ENCODE results near the gene ARF4. TPM values are rescaled to one million over a fixed set of nuclear protein-coding genes. Genes with fewer than 3 reads are reported as not detected.

ARF4 gene
- total and polyA plus RNA-seq, 7 donors = 37.7 to 127 (median 54.3) TPM

DNA sequence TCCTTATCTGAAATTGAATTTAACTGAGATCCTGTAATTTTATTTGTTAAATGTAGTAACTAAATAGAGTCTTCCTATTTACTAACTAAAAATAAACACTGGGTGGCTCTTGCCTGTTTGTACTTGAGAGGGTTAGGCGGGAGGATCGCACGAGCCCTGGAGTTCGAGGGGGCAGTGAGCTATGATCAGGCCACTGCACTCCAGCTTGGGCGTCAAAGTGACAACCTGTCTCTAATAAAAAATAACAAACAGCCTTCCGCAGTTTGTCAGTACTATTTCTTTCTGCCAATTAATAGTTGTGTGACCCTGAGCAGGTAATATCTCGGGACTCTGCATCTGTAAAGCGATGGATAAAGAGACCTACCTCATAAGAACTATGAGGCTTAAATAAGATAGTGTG, 41.8 kb downstream of the ARF4 start:
- DNase-seq (no peak), ATAC-seq (peak in 3 of 4 donors; percentile 25 to 45 (median 32))
- H3K4me3 ChIP-seq = peak overlapping the region; percentile 97
- H3K9me3 ChIP-seq = no peaks in the 10 kb centered on the region
- H3K27me3 ChIP-seq (ENCODE audit: insufficient read depth in 3 of 3, low read length in 2 of 3) = no peaks in the 10 kb centered on the region
- H3K4me1 ChIP-seq = peaks cover 32% of the 10 kb centered on the region
- peak overlapping the region; percentile 96 for H3K27ac ChIP-seq
- TF ChIP-seq, protein P1, sequence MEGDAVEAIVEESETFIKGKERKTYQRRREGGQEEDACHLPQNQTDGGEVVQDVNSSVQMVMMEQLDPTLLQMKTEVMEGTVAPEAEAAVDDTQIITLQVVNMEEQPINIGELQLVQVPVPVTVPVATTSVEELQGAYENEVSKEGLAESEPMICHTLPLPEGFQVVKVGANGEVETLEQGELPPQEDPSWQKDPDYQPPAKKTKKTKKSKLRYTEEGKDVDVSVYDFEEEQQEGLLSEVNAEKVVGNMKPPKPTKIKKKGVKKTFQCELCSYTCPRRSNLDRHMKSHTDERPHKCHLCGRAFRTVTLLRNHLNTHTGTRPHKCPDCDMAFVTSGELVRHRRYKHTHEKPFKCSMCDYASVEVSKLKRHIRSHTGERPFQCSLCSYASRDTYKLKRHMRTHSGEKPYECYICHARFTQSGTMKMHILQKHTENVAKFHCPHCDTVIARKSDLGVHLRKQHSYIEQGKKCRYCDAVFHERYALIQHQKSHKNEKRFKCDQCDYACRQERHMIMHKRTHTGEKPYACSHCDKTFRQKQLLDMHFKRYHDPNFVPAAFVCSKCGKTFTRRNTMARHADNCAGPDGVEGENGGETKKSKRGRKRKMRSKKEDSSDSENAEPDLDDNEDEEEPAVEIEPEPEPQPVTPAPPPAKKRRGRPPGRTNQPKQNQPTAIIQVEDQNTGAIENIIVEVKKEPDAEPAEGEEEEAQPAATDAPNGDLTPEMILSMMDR (IDR thresholded peaks at IDR 0.05) = no peak
- peaks cover 0 to 21% of the 10 kb centered on the region in 2 donors for H3K36me3 ChIP-seq (ENCODE audit: insufficient read depth in 1 of 2, low read depth in 1 of 2)
- WGBS, 3 donors = 22 to 24% (median 24%) methylated on average over 8 of the region's 8 CpGs
- intact Hi-C loops (cut with DNase I) = loop anchor here in 1 of 2 donors (5.0 kb wide), 1 partner anchor 42 kb away; the partner anchor contains the start of gene ARF4

DNA sequence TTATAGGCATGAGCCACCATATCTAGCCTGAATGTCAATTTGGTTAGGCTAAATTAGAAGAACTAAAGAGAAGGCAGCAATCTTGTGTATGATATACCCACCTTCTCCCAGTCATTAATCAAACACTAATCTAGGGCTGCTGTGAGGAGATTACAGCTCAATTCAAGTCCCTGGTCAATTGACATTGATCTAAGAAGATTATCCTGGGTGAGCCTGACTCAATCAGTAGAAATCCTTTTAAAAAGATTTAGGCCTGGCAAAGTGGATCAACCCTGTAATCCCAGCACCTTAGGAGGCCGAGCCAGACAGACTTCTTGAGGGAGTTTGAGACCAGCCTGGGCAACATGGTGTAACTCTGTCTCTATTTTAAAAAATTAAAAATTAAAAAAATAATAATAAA, 50.5 kb downstream of the ARF4 start:
- Histone ChIP-seq H3K27ac (no peak overlapping the region), H3K4me3 (no peak overlapping the region), H3K36me3 (ENCODE audit: insufficient read depth in 1 of 2, low read depth in 1 of 2) (no peaks in the 10 kb centered on the region), H3K4me1 (no peaks in the 10 kb centered on the region), H3K9me3 (no peaks in the 10 kb centered on the region), H3K27me3 (ENCODE audit: insufficient read depth in 3 of 3, low read length in 2 of 3) (no peaks in the 10 kb centered on the region)
- intact Hi-C loops (cut with DNase I) = no loop called here
- 80 to 83% (median 83%) methylated on average over 1 of the region's 1 CpG for WGBS, 3 donors
- no peak for ATAC-seq
- no peak for DNase-seq
- TF ChIP-seq, protein P1 (IDR thresholded peaks at IDR 0.05) = no peak

DNA sequence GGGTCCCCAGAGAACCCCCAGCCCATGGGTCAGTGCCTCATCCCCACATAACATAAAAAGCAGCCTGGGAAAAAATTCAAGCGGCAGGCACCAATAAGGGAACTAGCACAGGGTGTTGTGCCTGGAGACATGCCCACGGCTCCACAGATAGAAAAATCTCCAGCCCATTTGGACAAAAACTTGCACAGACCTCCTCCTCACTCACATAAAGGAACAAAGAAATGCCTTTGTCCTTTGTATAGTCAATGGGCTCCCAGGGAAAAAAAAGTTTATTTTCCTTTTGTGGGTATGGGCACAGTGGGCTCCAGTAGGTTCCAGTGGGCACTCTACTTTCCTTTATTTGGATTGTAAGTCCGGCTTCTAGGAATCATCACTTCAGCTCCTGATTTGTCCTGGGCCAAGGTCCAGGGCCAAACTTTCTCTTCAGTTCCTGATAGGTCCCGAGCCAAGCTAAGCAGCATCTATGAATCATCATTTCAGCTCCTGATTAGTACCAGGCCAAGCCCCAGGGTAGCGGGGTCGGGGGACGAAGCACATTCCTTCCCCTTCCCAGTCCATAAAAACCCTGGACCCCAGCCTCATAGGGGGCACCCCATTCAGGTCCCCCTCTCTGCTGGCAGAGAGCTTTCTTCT, 51.4 kb downstream of the ARF4 start:
- WGBS, 3 donors = 73 to 83% (median 76%) methylated on average over 7 of the region's 7 CpGs

DNA sequence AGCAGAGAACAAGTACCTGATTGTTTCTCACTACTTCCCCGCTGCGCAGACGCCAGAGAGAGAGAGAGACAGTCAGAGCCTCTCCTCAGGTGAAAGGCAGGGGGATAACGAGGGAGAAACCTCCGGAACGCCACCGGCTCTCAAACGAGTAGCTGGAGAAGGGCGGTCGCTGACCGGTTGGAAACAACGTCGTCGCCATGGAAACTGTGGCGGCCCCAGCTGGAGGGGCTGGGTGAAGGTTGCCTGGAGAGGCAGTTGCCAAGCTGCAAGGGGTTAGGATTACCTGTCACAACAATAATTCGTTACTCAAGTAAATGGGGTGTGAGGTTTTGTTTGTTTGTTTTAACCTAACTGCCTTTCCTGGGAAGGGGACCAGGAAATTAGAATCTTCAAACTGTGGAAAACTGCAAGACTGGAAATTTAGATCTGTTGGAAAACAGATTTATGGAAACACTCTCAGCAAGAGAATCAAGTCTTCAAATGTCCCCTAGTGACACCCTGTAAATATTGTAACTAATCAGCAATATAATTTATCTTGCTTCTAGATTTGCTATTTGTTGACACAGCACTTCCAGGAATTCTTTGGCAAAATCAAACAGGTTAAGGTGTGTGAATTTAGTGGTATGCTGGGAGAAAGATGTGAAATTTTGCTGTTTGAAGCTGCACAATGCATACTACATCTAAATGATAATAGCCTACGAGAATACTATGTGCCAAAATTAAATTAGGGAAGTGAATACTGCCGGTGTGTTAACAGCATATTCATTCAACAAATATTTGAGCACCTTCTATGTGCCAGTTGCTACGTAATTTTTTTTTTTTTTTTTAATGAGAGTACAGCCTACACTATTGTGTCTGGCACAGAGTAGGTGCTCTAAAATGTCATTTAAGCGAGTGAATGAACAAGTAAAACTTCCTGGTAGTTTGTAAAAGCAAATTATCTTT, 52.7 kb downstream of the ARF4 start, which contains the start of gene DNAH12:
DNAH12 (minus strand) TSS at position 164 of the 945 bp plus-strand sequence. CDS start 1,474 bp downstream, outside the sequence.
- Histone ChIP-seq H3K9me3 (no peaks in the 10 kb centered on the region), H3K27ac (no peak within 1 kb of the TSS), H3K27me3 (ENCODE audit: insufficient read depth in 3 of 3, low read length in 2 of 3) (no peaks in the 10 kb centered on the region), H3K4me3 (no peak within 1 kb of the TSS), H3K4me1 (no peaks in the 10 kb centered on the region), H3K36me3 (ENCODE audit: insufficient read depth in 1 of 2, low read depth in 1 of 2) (no peaks in the 10 kb centered on the region)
- 11 to 12% (median 11%) methylated on average over 20 of the region's 20 CpGs for WGBS, 3 donors
- DNase-seq = no peak
- intact Hi-C loops (cut with DNase I) = no loop called here
- TF ChIP-seq, protein P1 (IDR thresholded peaks at IDR 0.05) = no peak
- ATAC-seq = no peak

More for the DNA sequence above, 51.4 kb downstream of the ARF4 start:
- no peak overlapping the region for H3K4me3 ChIP-seq
- TF ChIP-seq, protein P1 (IDR thresholded peaks at IDR 0.05) = no peak
- H3K27ac ChIP-seq = no peak overlapping the region
- no peaks in the 10 kb centered on the region for H3K27me3 ChIP-seq (ENCODE audit: insufficient read depth in 3 of 3, low read length in 2 of 3)
- no peaks in the 10 kb centered on the region for H3K9me3 ChIP-seq
- no peaks in the 10 kb centered on the region for H3K36me3 ChIP-seq (ENCODE audit: insufficient read depth in 1 of 2, low read depth in 1 of 2)
- DNase-seq (no peak), ATAC-seq (no peak)
- H3K4me1 ChIP-seq = no peaks in the 10 kb centered on the region
- intact Hi-C loops (cut with DNase I) = no loop called here

All from psoas muscle (tissue), 8 donors.